Ishikawa (cell line): ENCODE measurements around the gene HAGHL.

Experiments
- CEBPB ChIP-seq: IDR thresholded peaks from 2 replicates; pipeline ENCODE4 v1.6.1; 2012
- CREB1 ChIP-seq: IDR thresholded peaks from 2 replicates; pipeline ENCODE4 v1.6.1; 2012; ENCODE audit warnings: low read depth
- EGR1 ChIP-seq: IDR thresholded peaks from 2 replicates; pipeline ENCODE4 v1.6.1; 2012
- EP300 ChIP-seq: IDR thresholded peaks from 2 replicates; pipeline ENCODE4 v1.6.1; 2012; ENCODE audit warnings: borderline replicate concordance
- FOXM1 ChIP-seq: IDR thresholded peaks from 2 replicates; pipeline ENCODE4 v1.6.1; 2012; ENCODE audit warnings: low read depth, borderline replicate concordance
- NFIC ChIP-seq: IDR thresholded peaks from 2 replicates; pipeline ENCODE4 v1.6.1; 2012
- RAD21 ChIP-seq: IDR thresholded peaks from 2 replicates; pipeline ENCODE4 v1.6.1; 2012; ENCODE audit warnings: low read depth
- TAF1 ChIP-seq: IDR thresholded peaks from 2 replicates; pipeline ENCODE4 v1.6.1; 2012; ENCODE audit warnings: low read depth, mild to moderate bottlenecking
- TCF12 ChIP-seq: IDR thresholded peaks from 2 replicates; pipeline ENCODE4 v1.6.1; 2012; ENCODE audit warnings: low read depth
- TEAD4 ChIP-seq: IDR thresholded peaks from 2 replicates; pipeline ENCODE4 v1.6.1; 2012
- YY1 ChIP-seq: IDR thresholded peaks from 2 replicates; pipeline ENCODE4 v1.6.1; 2012; ENCODE audit warnings: low read depth
- ZBTB7A ChIP-seq: IDR thresholded peaks from 2 replicates; pipeline ENCODE4 v1.6.1; 2012; ENCODE audit warnings: low read depth
- TF ChIP-seq, protein P1 (sequence below): IDR thresholded peaks from 2 replicates; pipeline ENCODE4 v1.6.1; 2012
- TF ChIP-seq, protein P2 (sequence below): IDR thresholded peaks from 2 replicates; pipeline ENCODE4 v1.6.1; 2012
- TF ChIP-seq, protein P3 (sequence below): IDR thresholded peaks from 2 replicates; pipeline ENCODE4 v1.6.1; 2012; ENCODE audit warnings: low read depth, mild to moderate bottlenecking

Gene HAGHL

DNA sequence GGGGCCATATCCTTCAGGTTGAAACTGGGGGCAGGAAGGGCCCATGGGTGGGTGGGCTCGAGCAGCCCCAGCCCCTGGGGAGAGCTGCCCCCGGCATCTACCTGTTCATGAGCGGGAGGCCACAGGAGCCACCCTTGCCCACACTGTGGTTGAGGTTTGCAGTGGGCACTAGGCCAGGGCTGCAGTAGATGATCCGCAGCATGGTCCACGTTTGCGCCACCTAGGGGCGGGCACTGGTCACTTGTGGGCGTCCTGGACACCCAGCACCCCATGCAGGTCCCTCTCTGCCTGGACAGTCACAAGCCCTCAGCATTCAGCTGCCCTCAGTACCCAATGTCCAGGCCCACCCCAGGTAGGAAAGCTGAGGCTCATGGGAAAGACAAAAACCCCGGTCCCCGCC, 40.9 kb upstream of the HAGHL start:
- TF ChIP-seq NFIC (no peak; the same call in 1 of the 2 replicates), YY1 (no peak), RAD21 (0 out of 2 replicates have a peak, but pooled peaks have one; percentile 12), EP300 (no peak)
- TF ChIP-seq, protein P1, sequence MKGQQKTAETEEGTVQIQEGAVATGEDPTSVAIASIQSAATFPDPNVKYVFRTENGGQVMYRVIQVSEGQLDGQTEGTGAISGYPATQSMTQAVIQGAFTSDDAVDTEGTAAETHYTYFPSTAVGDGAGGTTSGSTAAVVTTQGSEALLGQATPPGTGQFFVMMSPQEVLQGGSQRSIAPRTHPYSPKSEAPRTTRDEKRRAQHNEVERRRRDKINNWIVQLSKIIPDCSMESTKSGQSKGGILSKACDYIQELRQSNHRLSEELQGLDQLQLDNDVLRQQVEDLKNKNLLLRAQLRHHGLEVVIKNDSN: no peak
- TF ChIP-seq, protein P2, sequence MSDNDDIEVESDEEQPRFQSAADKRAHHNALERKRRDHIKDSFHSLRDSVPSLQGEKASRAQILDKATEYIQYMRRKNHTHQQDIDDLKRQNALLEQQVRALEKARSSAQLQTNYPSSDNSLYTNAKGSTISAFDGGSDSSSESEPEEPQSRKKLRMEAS: no peak; the same call in 1 of the 2 replicates

DNA sequence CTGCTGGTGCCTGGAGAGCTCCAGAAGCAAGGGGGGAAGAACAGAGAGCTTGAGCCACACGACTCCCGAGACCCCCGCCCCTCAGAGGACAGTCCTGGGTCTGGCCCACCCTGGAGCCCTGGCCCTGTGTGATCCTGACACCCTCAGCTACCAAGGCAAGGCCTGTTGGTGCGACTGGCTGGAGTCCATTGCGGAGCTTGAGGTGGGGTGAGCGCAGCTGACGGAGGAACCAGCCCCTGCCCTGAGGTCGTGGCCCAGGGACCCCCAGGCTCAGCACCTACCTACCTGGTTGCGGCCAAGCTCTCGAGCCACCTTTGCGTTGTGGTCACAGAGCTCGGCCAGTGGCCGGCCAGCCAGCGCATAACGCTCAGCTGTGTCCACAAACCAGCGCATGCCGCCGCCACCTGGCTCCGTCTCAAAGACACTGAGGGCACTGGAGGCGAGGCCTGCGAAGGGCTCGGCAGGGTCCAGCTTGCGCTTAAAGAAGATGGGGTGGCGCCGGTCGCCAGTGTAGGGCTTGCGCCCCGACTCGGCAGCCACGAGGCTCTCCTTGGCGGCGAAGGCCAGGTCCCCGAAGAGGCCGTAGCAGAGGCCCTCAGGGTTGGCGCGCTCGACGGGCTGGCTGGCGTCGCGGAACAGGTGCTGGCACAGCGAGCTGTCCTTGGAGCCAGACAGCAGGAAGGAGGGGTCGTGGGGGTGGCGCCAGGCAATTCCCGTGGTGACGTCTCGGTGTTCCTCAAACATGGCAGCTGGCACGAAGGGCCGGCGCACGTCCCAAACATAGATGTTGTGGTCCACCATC, 40.2 kb upstream of the HAGHL start:
- TF ChIP-seq, protein P2: no peak
- TF ChIP-seq CREB1 (no peak), NFIC (no peak), TEAD4 (no peak), TCF12 (no peak), RAD21 (no peak), ZBTB7A (no peak), EGR1 (no peak), YY1 (no peak)
- TF ChIP-seq, protein P3, sequence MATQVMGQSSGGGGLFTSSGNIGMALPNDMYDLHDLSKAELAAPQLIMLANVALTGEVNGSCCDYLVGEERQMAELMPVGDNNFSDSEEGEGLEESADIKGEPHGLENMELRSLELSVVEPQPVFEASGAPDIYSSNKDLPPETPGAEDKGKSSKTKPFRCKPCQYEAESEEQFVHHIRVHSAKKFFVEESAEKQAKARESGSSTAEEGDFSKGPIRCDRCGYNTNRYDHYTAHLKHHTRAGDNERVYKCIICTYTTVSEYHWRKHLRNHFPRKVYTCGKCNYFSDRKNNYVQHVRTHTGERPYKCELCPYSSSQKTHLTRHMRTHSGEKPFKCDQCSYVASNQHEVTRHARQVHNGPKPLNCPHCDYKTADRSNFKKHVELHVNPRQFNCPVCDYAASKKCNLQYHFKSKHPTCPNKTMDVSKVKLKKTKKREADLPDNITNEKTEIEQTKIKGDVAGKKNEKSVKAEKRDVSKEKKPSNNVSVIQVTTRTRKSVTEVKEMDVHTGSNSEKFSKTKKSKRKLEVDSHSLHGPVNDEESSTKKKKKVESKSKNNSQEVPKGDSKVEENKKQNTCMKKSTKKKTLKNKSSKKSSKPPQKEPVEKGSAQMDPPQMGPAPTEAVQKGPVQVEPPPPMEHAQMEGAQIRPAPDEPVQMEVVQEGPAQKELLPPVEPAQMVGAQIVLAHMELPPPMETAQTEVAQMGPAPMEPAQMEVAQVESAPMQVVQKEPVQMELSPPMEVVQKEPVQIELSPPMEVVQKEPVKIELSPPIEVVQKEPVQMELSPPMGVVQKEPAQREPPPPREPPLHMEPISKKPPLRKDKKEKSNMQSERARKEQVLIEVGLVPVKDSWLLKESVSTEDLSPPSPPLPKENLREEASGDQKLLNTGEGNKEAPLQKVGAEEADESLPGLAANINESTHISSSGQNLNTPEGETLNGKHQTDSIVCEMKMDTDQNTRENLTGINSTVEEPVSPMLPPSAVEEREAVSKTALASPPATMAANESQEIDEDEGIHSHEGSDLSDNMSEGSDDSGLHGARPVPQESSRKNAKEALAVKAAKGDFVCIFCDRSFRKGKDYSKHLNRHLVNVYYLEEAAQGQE: no peak

DNA sequence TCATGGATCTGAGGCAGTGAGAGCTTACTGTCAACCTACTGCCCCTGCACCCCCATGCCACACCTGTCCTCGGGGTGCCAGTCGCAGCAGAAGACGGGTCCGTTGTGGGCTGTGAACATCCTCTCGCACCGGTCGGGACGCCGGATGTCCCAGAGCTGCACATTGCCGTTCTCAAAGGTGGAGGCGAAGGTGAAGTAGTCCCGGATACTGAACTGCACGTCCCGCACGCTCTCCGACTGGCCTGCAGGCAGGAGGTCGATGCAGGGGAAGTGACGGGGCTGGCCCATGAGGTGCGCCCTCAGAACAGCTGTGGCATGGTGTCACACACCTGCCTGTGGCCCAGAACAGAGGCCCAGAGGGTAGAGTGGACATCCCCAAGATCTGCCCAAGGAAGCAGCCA, 39.4 kb upstream of the HAGHL start:
- TF ChIP-seq, protein P1: no peak
- TF ChIP-seq TAF1 (no peak), NFIC (no peak), EGR1 (no peak), CREB1 (no peak), RAD21 (no peak), ZBTB7A (no peak), FOXM1 (no peak), TCF12 (no peak), YY1 (no peak), CEBPB (no peak), EP300 (no peak)
- TF ChIP-seq, protein P3: no peak

DNA sequence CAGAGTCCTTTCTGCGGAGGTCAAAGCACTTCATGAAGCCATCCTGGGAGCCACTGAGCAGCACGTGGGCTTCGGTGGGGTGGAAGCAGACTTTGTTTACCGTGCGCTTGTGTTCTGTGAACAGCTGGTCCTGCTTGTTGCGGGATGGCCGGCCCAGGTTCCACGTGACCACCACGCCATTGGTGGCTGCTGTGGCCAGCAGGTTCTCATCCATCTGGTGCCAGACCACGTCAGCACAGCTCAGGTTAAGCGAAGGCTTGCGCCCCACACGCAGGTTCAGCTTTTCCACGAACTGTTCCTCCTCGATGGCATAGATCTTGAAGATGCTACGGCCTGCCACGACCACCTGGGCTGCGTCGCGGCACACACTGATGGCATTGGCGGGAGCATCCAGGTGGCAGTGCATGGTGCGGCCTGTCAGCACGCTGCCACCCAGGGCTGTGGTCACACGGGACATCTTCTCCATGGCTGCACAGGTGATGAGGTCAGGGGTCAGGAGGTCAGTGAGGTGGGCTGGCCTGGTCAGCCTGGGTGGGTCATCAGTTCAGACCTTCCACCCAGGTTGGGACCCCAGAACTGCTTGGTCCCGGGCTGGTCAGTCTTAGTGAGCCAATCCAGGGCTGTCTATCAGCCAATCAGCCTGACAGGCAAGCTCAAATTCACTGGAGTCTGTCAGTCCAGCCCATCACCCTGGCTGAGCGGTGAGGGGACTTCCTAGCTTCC, 37.6 kb upstream of the HAGHL start:
- no peak for TF ChIP-seq FOXM1
- TF ChIP-seq YY1: no peak
- TF ChIP-seq CEBPB: no peak
- TF ChIP-seq TAF1: no peak
- no peak for TF ChIP-seq ZBTB7A
- TF ChIP-seq, protein P2: no peak
- no peak for TF ChIP-seq EP300
- TF ChIP-seq CREB1: no peak
- TF ChIP-seq TEAD4: no peak
- no peak for TF ChIP-seq EGR1
- TF ChIP-seq TCF12: no peak
- TF ChIP-seq, protein P1: no peak
- TF ChIP-seq NFIC: no peak
- TF ChIP-seq, protein P3: no peak
- TF ChIP-seq RAD21: no peak
